NT2/D1 (cell line): ENCODE measurements around the gene TUBB3.

Experiments used
- DNase-seq: peaks from one replicate; pipeline ENCODE4 v3.0.0-alpha.2; 2011; ENCODE audit warnings: low read depth, low spot score
- H3K27me3 ChIP-seq: 2 replicates; pipeline ENCODE4 v1.6.0; 2011; ENCODE audit warnings: mild to moderate bottlenecking; ENCODE audit not compliant: insufficient read length, insufficient read depth
- H3K36me3 ChIP-seq: 2 replicates; pipeline ENCODE4 v1.6.1; 2011; ENCODE audit warnings: mild to moderate bottlenecking, low read length, mixed read lengths; ENCODE audit not compliant: insufficient read depth, insufficient read length
- H3K4me1 ChIP-seq: 2 replicates; pipeline ENCODE4 v1.5.1; 2011; ENCODE audit not compliant: insufficient read depth, insufficient read length
- H3K4me3 ChIP-seq: 2 replicates; pipeline ENCODE4 v1.5.1; 2011; ENCODE audit warnings: low read depth; ENCODE audit not compliant: insufficient read length
- H3K9ac ChIP-seq: 2 replicates; pipeline ENCODE4 v1.6.0; 2011; ENCODE audit warnings: low read depth; ENCODE audit not compliant: insufficient read length
- H3K9me3 ChIP-seq: 2 replicates; pipeline ENCODE4 v1.5.1; 2011; ENCODE audit warnings: mild to moderate bottlenecking, low read length; ENCODE audit not compliant: insufficient read depth
- SUZ12 ChIP-seq: IDR thresholded peaks from 2 replicates; pipeline ENCODE4 v1.6.1; 2011; ENCODE audit not compliant: insufficient read length, insufficient read depth; ENCODE audit errors: extremely low read depth
- YY1 ChIP-seq: IDR thresholded peaks from 2 replicates; pipeline ENCODE4 v1.6.1; 2011; ENCODE audit not compliant: insufficient read length, insufficient read depth
- ZNF274 ChIP-seq: IDR thresholded peaks from 2 replicates; pipeline ENCODE4 v1.6.1; 2011; ENCODE audit warnings: mild to moderate bottlenecking, low read depth, low read length

TUBB3 gene

GRCh38 chr16:89981414-89981813 lies 58.3 kb downstream of the TUBB3 start:
- Histone ChIP-seq H3K4me3 (no peak overlapping the region), H3K36me3 (peaks cover 90% of the 10 kb centered on the region), H3K9me3 (no peaks in the 10 kb centered on the region), H3K4me1 (no peaks in the 10 kb centered on the region), H3K27me3 (no peaks in the 10 kb centered on the region), H3K9ac (no peak overlapping the region)
- TF ChIP-seq ZNF274 (no peak), SUZ12 (no peak), YY1 (no peak)
- no peak for DNase-seq

- no peak overlapping the region for H3K9ac ChIP-seq
- H3K36me3 ChIP-seq, result peaks cover 91% of the 10 kb centered on the region
- H3K4me1 ChIP-seq, result no peaks in the 10 kb centered on the region
- TF ChIP-seq SUZ12 (no peak), ZNF274 (no peak)
- no peak overlapping the region for H3K4me3 ChIP-seq
- no peaks in the 10 kb centered on the region for H3K27me3 ChIP-seq
- DNase-seq, result no peak
- H3K9me3 ChIP-seq, result no peaks in the 10 kb centered on the region
Measured at GRCh38 chr16:89982318-89982717, 59.2 kb downstream of the TUBB3 start.

GRCh38 chr16:89983536-89983935 lies 60.4 kb downstream of the TUBB3 start:
- Histone ChIP-seq H3K9me3 (no peaks in the 10 kb centered on the region), H3K27me3 (no peaks in the 10 kb centered on the region), H3K4me1 (no peaks in the 10 kb centered on the region), H3K9ac (no peak overlapping the region), H3K36me3 (peaks cover 90% of the 10 kb centered on the region), H3K4me3 (no peak overlapping the region)
- TF ChIP-seq YY1 (no peak), ZNF274 (no peak), SUZ12 (no peak)
- DNase-seq, result no peak

- no peaks in the 10 kb centered on the region for H3K4me1 ChIP-seq
- no peak for DNase-seq
- H3K27me3 ChIP-seq, result no peaks in the 10 kb centered on the region
- H3K4me3 ChIP-seq, result no peak overlapping the region
- TF ChIP-seq ZNF274, result no peak
- no peak for TF ChIP-seq SUZ12
- TF ChIP-seq YY1, result no peak
- H3K9ac ChIP-seq, result no peak overlapping the region
- no peaks in the 10 kb centered on the region for H3K9me3 ChIP-seq
- peaks cover 91% of the 10 kb centered on the region for H3K36me3 ChIP-seq
Measured at GRCh38 chr16:89984216-89984615, 61.1 kb downstream of the TUBB3 start.

GRCh38 chr16:89985219-89985618 lies 62.1 kb downstream of the TUBB3 start:
- H3K4me3 ChIP-seq, result no peak overlapping the region
- peaks cover under 1% of the 10 kb centered on the region; the same call in 1 of the 2 replicates for H3K9me3 ChIP-seq
- no peaks in the 10 kb centered on the region for H3K4me1 ChIP-seq
- no peaks in the 10 kb centered on the region for H3K27me3 ChIP-seq
- H3K9ac ChIP-seq, result no peak overlapping the region
- TF ChIP-seq SUZ12, result no peak
- no peak for TF ChIP-seq YY1
- TF ChIP-seq ZNF274, result no peak
- H3K36me3 ChIP-seq, result peaks cover 88% of the 10 kb centered on the region
- DNase-seq, result no peak
